HepG2 (cell line): Measurements from ENCODE around the gene ZFPL1. TPM values are rescaled to one million over a fixed set of nuclear protein-coding genes. Genes with fewer than 3 reads are reported as not detected.

Source experiments
- CC2D1A ChIP-seq: sonication (generic); formaldehyde crosslinking; IDR thresholded peaks from 2 replicates; pipeline ENCODE4 v1.8.1; 2023; ENCODE audit warnings: mild to moderate bottlenecking, missing genetic modification reagents
- CERS6 ChIP-seq: sonication (generic); formaldehyde crosslinking; IDR thresholded peaks from 2 replicates; pipeline ENCODE4 v1.5.0; 2020; ENCODE audit warnings: missing genetic modification reagents
- FOXK1 ChIP-seq: sonication (generic); formaldehyde crosslinking; IDR thresholded peaks from 2 replicates; pipeline ENCODE4 v1.4.0; 2020; ENCODE audit warnings: low read depth, missing genetic modification reagents, borderline replicate concordance
- HIC2 ChIP-seq: sonication (generic); formaldehyde crosslinking; IDR thresholded peaks from 2 replicates; pipeline ENCODE4 v1.9.0; 2022; ENCODE audit warnings: low read depth, missing genetic modification reagents
- IRF1 ChIP-seq: sonication (generic); formaldehyde crosslinking; IDR thresholded peaks from 2 replicates; pipeline ENCODE4 v1.4.0; 2020; ENCODE audit warnings: low read depth, mild to moderate bottlenecking, missing genetic modification reagents
- MTA3 ChIP-seq: sonication (generic); formaldehyde crosslinking; IDR thresholded peaks from 2 replicates; pipeline ENCODE4 v1.4.0; 2020; ENCODE audit warnings: missing genetic modification reagents
- MZF1 ChIP-seq: sonication (generic); formaldehyde crosslinking; IDR thresholded peaks from 2 replicates; pipeline ENCODE4 v1.8.1; 2023; ENCODE audit warnings: mild to moderate bottlenecking, missing genetic modification reagents, borderline replicate concordance
- RAD51 ChIP-seq: fragments of 450-650 bp; IDR thresholded peaks from 2 replicates; pipeline ENCODE4 v1.6.1; 2016; ENCODE audit warnings: borderline replicate concordance
- TARDBP ChIP-seq: sonication (generic); formaldehyde crosslinking; IDR thresholded peaks from 2 replicates; pipeline ENCODE4 v1.8.0; 2022; ENCODE audit warnings: mild to moderate bottlenecking, missing genetic modification reagents
- UBTF ChIP-seq: sonication (generic); formaldehyde crosslinking; IDR thresholded peaks from 2 replicates; pipeline ENCODE4 v1.4.0; 2020; ENCODE audit warnings: mild to moderate bottlenecking, missing genetic modification reagents
- WIZ ChIP-seq: sonication (generic); formaldehyde crosslinking; IDR thresholded peaks from 2 replicates; pipeline ENCODE4 v1.5.1; 2020; ENCODE audit warnings: mild to moderate bottlenecking, missing genetic modification reagents
- ZNF30 ChIP-seq: sonication (generic); formaldehyde crosslinking; IDR thresholded peaks from 2 replicates; pipeline ENCODE4 v1.5.0; 2020; ENCODE audit warnings: mild to moderate bottlenecking, missing genetic modification reagents
- ZNF598 ChIP-seq: sonication (generic); formaldehyde crosslinking; IDR thresholded peaks from 2 replicates; pipeline ENCODE4 v1.5.1; 2020; ENCODE audit warnings: mild to moderate bottlenecking, missing genetic modification reagents, borderline replicate concordance
- ZNF674 ChIP-seq: sonication (generic); formaldehyde crosslinking; IDR thresholded peaks from 2 replicates; pipeline ENCODE4 v1.5.0; 2020; ENCODE audit warnings: low read depth, mild to moderate bottlenecking, missing genetic modification reagents
- ZNF687 ChIP-seq: sonication (generic); formaldehyde crosslinking; IDR thresholded peaks from 2 replicates; pipeline ENCODE4 v1.5.1; 2020; ENCODE audit warnings: mild to moderate bottlenecking, missing genetic modification reagents, moderate library complexity
- ZNF713 ChIP-seq: sonication (generic); formaldehyde crosslinking; IDR thresholded peaks from 2 replicates; pipeline ENCODE4 v1.4.0; 2020; ENCODE audit warnings: mild to moderate bottlenecking, missing genetic modification reagents
- ZNF879 ChIP-seq: sonication (generic); formaldehyde crosslinking; IDR thresholded peaks from 2 replicates; pipeline ENCODE4 v1.8.1; 2023; ENCODE audit warnings: missing genetic modification reagents
- ZSCAN20 ChIP-seq: sonication (generic); formaldehyde crosslinking; IDR thresholded peaks from 2 replicates; pipeline ENCODE4 v1.4.0; 2020; ENCODE audit warnings: missing genetic modification reagents, mild to moderate bottlenecking, borderline replicate concordance
- polyA plus RNA-seq, 8 experiments: library from polyadenylated mRNA; depleted of rRNA in 3 of 8; stranded (reverse) in 7 of 8; unstranded in 1 of 8; fragments of >200 nt; fragmentation: Illumina TruSeq in 4 of 8; extraction: Trizol in 4 of 8; gene quantifications; 2 replicates each; pipeline versions ENCODE4 v1.2.1 to v1.2.3, GENCODE V29; 2011 to 2016; ENCODE audit warnings: low read depth in 4 of 8, missing spikeins in 1 of 8, mixed read lengths in 1 of 8; ENCODE audit not compliant: insufficient read depth in 1 of 8
- total RNA-seq, 5 experiments: library from RNA; depleted of rRNA; stranded (reverse); fragments of >200 nt; fragmentation: Illumina TruSeq; extraction: Trizol; gene quantifications; 2 replicates each; pipeline ENCODE4 v1.2.3, GENCODE V29; 2016; ENCODE audit warnings: low read depth in 1 of 5

Gene ZFPL1
- total and polyA plus RNA-seq, 2 of the 13 experiments (the other 11 are each of a cell fraction or from before 2014, with no cell fraction given), result 32.2 to 56.0 TPM

- TF ChIP-seq FOXK1 (CRISPR knock-in tag) (0 out of 2 replicates have a peak, but pooled peaks have one; percentile 53), RAD51 (no peak), ZNF879 (CRISPR knock-in tag) (no peak), ZNF713 (CRISPR knock-in tag) (no peak), CERS6 (CRISPR knock-in tag) (no peak), TARDBP (CRISPR knock-in tag) (no peak), MZF1 (CRISPR knock-in tag) (no peak), ZSCAN20 (no peak), IRF1 (0 out of 2 replicates have a peak, but pooled peaks have one; percentile 44), ZNF30 (CRISPR knock-in tag) (no peak), CC2D1A (CRISPR knock-in tag) (no peak), ZNF687 (CRISPR knock-in tag) (peak; percentile 58; the same call in 1 of the 2 replicates), ZNF674 (CRISPR knock-in tag) (0 out of 2 replicates have a peak, but pooled peaks have one; percentile 3), WIZ (no peak), HIC2 (no peak), MTA3 (CRISPR knock-in tag) (no peak), ZNF598 (CRISPR knock-in tag) (peak; percentile 42; the same call in 1 of the 2 replicates), UBTF (no peak)
Observed at GRCh38 chr11:65111159-65111743, 27.2 kb downstream of the ZFPL1 start (continued).
